H1 (cell line): ENCODE data around the gene ARHGEF1. TPM values are rescaled to one million over a fixed set of nuclear protein-coding genes. Genes with fewer than 3 reads are reported as not detected.

Experiments used
- CTCF ChIA-PET: fragments of 300-600 bp; sonication (Branson Sonifier 250); formaldehyde crosslinking; loops from one replicate; lab custom pipeline; 2021; ENCODE audit not compliant: partially characterized antibody; lab: Charles Lee
- POLR2A ChIA-PET: fragments of 300-600 bp; sonication (Branson Sonifier 250); formaldehyde crosslinking; loops from one replicate; lab custom pipeline; 2021; ENCODE audit warnings: inconsistent platforms; ENCODE audit not compliant: partially characterized antibody; lab: Charles Lee
- DNase-seq, 2 experiments: peaks; one replicate each; pipeline versions ENCODE4 v3.0.0 to v3.0.0-alpha.2; 2010 to 2022; ENCODE audit warnings: low spot score in 2 of 2, low read depth in 1 of 2, mixed read lengths in 1 of 2
- FAIRE-seq: peaks from 2 replicates; lab custom pipeline; 2011; peaks lifted over from hg19 to GRCh38; lab: Jason Lieb, UNC
- H2AFZ ChIP-seq: 2 replicates; pipeline ENCODE4 v1.8.1; 2012; ENCODE audit warnings: low read length, inconsistent platforms
- H2AK5ac ChIP-seq: 2 replicates; pipeline ENCODE4 v1.6.1; 2013; ENCODE audit warnings: low read depth, low read length
- H2BK120ac ChIP-seq: replicated peaks from 2 replicates; pipeline ENCODE3; 2013; ENCODE audit warnings: low read depth, low read length, inconsistent platforms
- H2BK12ac ChIP-seq: 2 replicates; pipeline ENCODE4 v1.6.1; 2013; ENCODE audit warnings: low read depth, low read length
- H2BK15ac ChIP-seq: 2 replicates; pipeline ENCODE4 v1.6.1; 2013; ENCODE audit warnings: low read length
- H2BK20ac ChIP-seq: 2 replicates; pipeline ENCODE4 v1.6.1; 2013; ENCODE audit warnings: low read length
- H2BK5ac ChIP-seq: 2 replicates; pipeline ENCODE4 v1.6.1; 2013; ENCODE audit warnings: low read depth, low read length
- H3K14ac ChIP-seq: 2 replicates; pipeline ENCODE4 v1.6.1; 2013; ENCODE audit warnings: inconsistent platforms; ENCODE audit not compliant: insufficient read length
- H3K18ac ChIP-seq: 2 replicates; pipeline ENCODE4 v1.6.1; 2013; ENCODE audit warnings: low read length; ENCODE audit errors: extremely low read depth
- H3K23ac ChIP-seq: 2 replicates; pipeline ENCODE4 v1.6.1; 2013; ENCODE audit warnings: inconsistent platforms; ENCODE audit not compliant: insufficient read length
- H3K23me2 ChIP-seq: 2 replicates; pipeline ENCODE4 v1.6.1; 2013; ENCODE audit warnings: low read depth, low read length
- H3K27ac ChIP-seq: 2 replicates; pipeline ENCODE4 v1.6.1; 2011; ENCODE audit warnings: low read depth, low read length, inconsistent platforms
- H3K27me3 ChIP-seq, 4 experiments: replicated peaks in 1 of 4; 1 replicate in 1 of 4; 2 replicates in 3 of 4; pipeline versions ENCODE4 v1.6.1 to v1.8.1; 2011 to 2013; ENCODE audit warnings: low read length in 3 of 4, mild to moderate bottlenecking in 3 of 4, inconsistent platforms in 2 of 4, mixed read lengths in 2 of 4, moderate library complexity in 1 of 4; ENCODE audit not compliant: control insufficient read depth in 3 of 4, insufficient read depth in 3 of 4; ENCODE audit errors: extremely low read depth in 1 of 4
- H3K36me3 ChIP-seq, 4 experiments: 2 replicates each; pipeline versions ENCODE4 v1.6.1 to v1.8.1; 2011 to 2013; ENCODE audit warnings: mild to moderate bottlenecking in 4 of 4, low read length in 3 of 4, moderate library complexity in 2 of 4, control low read depth in 1 of 4, inconsistent platforms in 1 of 4; ENCODE audit not compliant: insufficient read depth in 4 of 4, control insufficient read depth in 2 of 4
- H3K4ac ChIP-seq: replicated peaks from 2 replicates; pipeline ENCODE3; 2013; ENCODE audit warnings: low read length, low read depth, mixed read lengths, inconsistent platforms; ENCODE audit not compliant: insufficient read length
- H3K4me1 ChIP-seq, 4 experiments: replicated peaks in 1 of 4; 1 replicate in 1 of 4; 2 replicates in 3 of 4; pipeline versions ENCODE4 v1.6.1 to v1.8.1; 2011 to 2013; ENCODE audit warnings: low read length in 3 of 4, inconsistent platforms in 2 of 4, mixed read lengths in 1 of 4; ENCODE audit not compliant: insufficient read depth in 4 of 4, control insufficient read depth in 3 of 4
- H3K4me2 ChIP-seq, 2 experiments: 2 replicates each; pipeline versions ENCODE4 v1.6.1 to v1.8.1; 2011 to 2013; ENCODE audit warnings: low read depth in 2 of 2, low read length in 2 of 2, control low read depth in 1 of 2, inconsistent platforms in 1 of 2, mild to moderate bottlenecking in 1 of 2; ENCODE audit not compliant: insufficient read depth in 1 of 2
- H3K4me3 ChIP-seq, 4 experiments: fragments of 200-600, 300-600 bp in 1 of 4; sonication (generic), shearing (Covaris generic), sonication (Bioruptor Twin) in 1 of 4; 2 replicates each; pipeline versions ENCODE4 v1.5.1 to v1.8.1; 2011 to 2016; ENCODE audit warnings: low read length in 4 of 4, low read depth in 3 of 4, control low read depth in 2 of 4, inconsistent platforms in 2 of 4, mild to moderate bottlenecking in 2 of 4, mixed read lengths in 1 of 4, moderate library complexity in 1 of 4; ENCODE audit not compliant: insufficient read depth in 2 of 4; ENCODE audit errors: extremely low read depth in 1 of 4
- H3K56ac ChIP-seq: replicated peaks from 2 replicates; pipeline ENCODE3; 2013; ENCODE audit warnings: low read depth, mild to moderate bottlenecking, mixed read lengths, low read length, inconsistent platforms; ENCODE audit not compliant: insufficient read length
- H3K79me1 ChIP-seq: 2 replicates; pipeline ENCODE4 v1.6.1; 2013; ENCODE audit warnings: low read depth, low read length, control low read depth
- H3K79me2 ChIP-seq, 2 experiments: 2 replicates each; pipeline versions ENCODE4 v1.6.1 to v1.8.1; 2012 to 2013; ENCODE audit warnings: low read length in 2 of 2, mild to moderate bottlenecking in 2 of 2, inconsistent platforms in 1 of 2; ENCODE audit not compliant: insufficient read depth in 2 of 2, control insufficient read depth in 1 of 2
- H3K9ac ChIP-seq, 4 experiments: replicated peaks in 1 of 4; 1 replicate in 1 of 4; 2 replicates in 3 of 4; pipeline versions ENCODE4 v1.6.1 to v1.8.1; 2011 to 2013; ENCODE audit warnings: low read depth in 3 of 4, low read length in 3 of 4, control low read depth in 2 of 4, mild to moderate bottlenecking in 2 of 4, moderate library complexity in 2 of 4, inconsistent platforms in 1 of 4; ENCODE audit errors: extremely low read depth in 1 of 4
- H3K9me3 ChIP-seq, 2 experiments: 2 replicates each; pipeline versions ENCODE4 v1.6.1 to v1.8.1; 2012 to 2013; ENCODE audit warnings: mild to moderate bottlenecking in 2 of 2, moderate library complexity in 2 of 2, control low read depth in 1 of 2, inconsistent platforms in 1 of 2, low read depth in 1 of 2, low read length in 1 of 2, mixed read lengths in 1 of 2; ENCODE audit not compliant: insufficient read depth in 2 of 2
- H4K20me1 ChIP-seq, 2 experiments: replicated peaks in 1 of 2; 2 replicates each; pipeline versions ENCODE3 to v1.8.1; 2011 to 2013; ENCODE audit warnings: inconsistent platforms in 2 of 2, low read length in 2 of 2, mild to moderate bottlenecking in 1 of 2; ENCODE audit not compliant: insufficient read depth in 2 of 2, control insufficient read depth in 1 of 2
- H4K5ac ChIP-seq: 2 replicates; pipeline ENCODE4 v1.6.1; 2013; ENCODE audit warnings: low read length, low read depth, mixed read lengths, inconsistent platforms; ENCODE audit not compliant: insufficient read length
- H4K8ac ChIP-seq: 2 replicates; pipeline ENCODE4 v1.8.0; 2013; ENCODE audit warnings: mild to moderate bottlenecking, moderate library complexity, low read length, inconsistent platforms; ENCODE audit not compliant: insufficient read depth; ENCODE audit errors: extremely low read depth
- H4K91ac ChIP-seq: replicated peaks from 2 replicates; pipeline ENCODE3; 2013; ENCODE audit warnings: low read length, mixed read lengths, inconsistent platforms; ENCODE audit not compliant: insufficient read length
- CHD1 ChIP-seq: IDR thresholded peaks from 2 replicates; pipeline ENCODE4 v1.6.1; 2012; ENCODE audit warnings: low read depth, low read length, improper control_type of control experiment
- CHD2 ChIP-seq: IDR thresholded peaks from 2 replicates; pipeline ENCODE4 v1.6.1; 2012; ENCODE audit warnings: low read length, improper control_type of control experiment
- GABPA ChIP-seq: IDR thresholded peaks from 2 replicates; pipeline ENCODE4 v1.6.1; 2011; ENCODE audit warnings: mild to moderate bottlenecking, low read length, moderate library complexity, borderline replicate concordance; ENCODE audit not compliant: insufficient read depth
- HDAC6 ChIP-seq: IDR thresholded peaks from one replicate; pipeline ENCODE4 v1.7.1; 2012; ENCODE audit warnings: low read depth, mild to moderate bottlenecking, inconsistent platforms, low read length, moderate library complexity
- KDM4A ChIP-seq: IDR thresholded peaks from one replicate; pipeline ENCODE4 v1.7.1; 2012; ENCODE audit warnings: low read depth, mild to moderate bottlenecking, moderate library complexity, low read length, inconsistent platforms; ENCODE audit not compliant: severe bottlenecking
- MAX ChIP-seq: IDR thresholded peaks from 2 replicates; pipeline ENCODE4 v1.6.1; 2012; ENCODE audit warnings: inconsistent platforms
- NRF1 ChIP-seq: IDR thresholded peaks from 2 replicates; pipeline ENCODE4 v1.6.1; 2011; ENCODE audit warnings: mild to moderate bottlenecking, low read depth, low read length, improper control_type of control experiment
- RAD21 ChIP-seq, 2 experiments: IDR thresholded peaks in 1 of 2; conservative IDR thresholded peaks in 1 of 2; 2 replicates each; pipeline ENCODE4 v1.6.1; 2011; ENCODE audit warnings: low read depth in 2 of 2, low read length in 2 of 2, improper control_type of control experiment in 1 of 2, inconsistent platforms in 1 of 2, mild to moderate bottlenecking in 1 of 2, moderate library complexity in 1 of 2
- SIN3A ChIP-seq, 2 experiments: IDR thresholded peaks in 1 of 2; conservative IDR thresholded peaks in 1 of 2; 2 replicates each; pipeline ENCODE4 v1.6.1; 2011 to 2012; ENCODE audit warnings: low read length in 2 of 2, improper control_type of control experiment in 1 of 2, low read depth in 1 of 2, mild to moderate bottlenecking in 1 of 2
- SIX5 ChIP-seq: IDR thresholded peaks from 2 replicates; pipeline ENCODE4 v1.6.1; 2011; ENCODE audit warnings: mild to moderate bottlenecking, low read depth, low read length
- SP2 ChIP-seq: IDR thresholded peaks from 2 replicates; pipeline ENCODE4 v1.6.1; 2012; ENCODE audit warnings: mild to moderate bottlenecking, low read length, inconsistent platforms
- TEAD4 ChIP-seq: IDR thresholded peaks from 2 replicates; pipeline ENCODE4 v1.6.1; 2012; ENCODE audit warnings: low read depth, low read length, inconsistent platforms, mixed read lengths
- WGBS, 2 experiments: shearing (Covaris generic) in 1 of 2; methylation state at CpG; one replicate each; pipeline versions ENCODE4 v1.1.6 to v1.1.7; 2013 to 2015; ENCODE audit warnings: low lambda C conversion rate in 2 of 2, mixed read lengths in 2 of 2, inconsistent platforms in 1 of 2, low coverage in 1 of 2, missing lambda C conversion rate in 1 of 2; ENCODE audit not compliant: insufficient replicate concordance in 2 of 2, insufficient coverage in 1 of 2, insufficient read length in 1 of 2; ENCODE audit errors: extremely low coverage in 1 of 2, missing lambda C conversion rate in 1 of 2; 5-methylcytosine and 5-hydroxymethylcytosine counted together
- polyA plus RNA-seq, 7 experiments: library from polyadenylated mRNA; depleted of rRNA in 3 of 7; stranded (reverse) in 5 of 7; unstranded in 2 of 7; fragments of >200 nt in 5 of 7; fragments of 200-250 nt in 2 of 7; gene quantifications; 1 replicate in 5 of 7; 2 replicates in 1 of 7; 4 replicates in 1 of 7; pipeline versions ENCODE4 v1.2.1 to v1.2.3, GENCODE V29; 2011 to 2013; ENCODE audit warnings: missing spikeins in 2 of 7, mixed read lengths in 2 of 7
- total RNA-seq: library from RNA; stranded (reverse); fragmentation: NEBNext Ultra II Directional; extraction: Animal tissue kit (Norgen Biotek cat#: 25700); gene quantifications from 2 replicates; pipeline ENCODE4 v1.2.1, GENCODE V29; 2021

Gene ARHGEF1
- total and polyA plus RNA-seq, 2 of the 8 experiments (the other 6 are each of a cell fraction or from before 2014, with no cell fraction given): 23.0 to 49.0 TPM

- H3K4ac ChIP-seq: no peak overlapping the region
- no peak overlapping the region for H3K56ac ChIP-seq
- H2AK5ac ChIP-seq: no peak overlapping the region
- FAIRE-seq: no peak
- no peak overlapping the region for H3K18ac ChIP-seq
- H3K9ac ChIP-seq: no peak overlapping the region
- H2BK5ac ChIP-seq: no peak overlapping the region
- H2AFZ ChIP-seq: no peak overlapping the region
- H3K27me3 ChIP-seq: no peaks in the 10 kb centered on the region
- H3K27ac ChIP-seq: no peak overlapping the region
- TF ChIP-seq SIN3A (conservative IDR thresholded peaks at IDR 0.05 in 1 of 2, IDR thresholded peaks at IDR 0.05 in 1 of 2; ENCODE audit: low read depth in 1 of 2, low read length in 2 of 2) (no peak), KDM4A (no peak), HDAC6 (no peak), CHD1 (no peak), SIX5 (no peak), NRF1 (no peak), TEAD4 (no peak), RAD21 (IDR thresholded peaks at IDR 0.05 in 1 of 2, conservative IDR thresholded peaks at IDR 0.05 in 1 of 2; ENCODE audit: low read depth in 2 of 2, low read length in 2 of 2) (no peak), CHD2 (no peak), GABPA (no peak), SP2 (no peak), MAX (no peak)
- no peak overlapping the region for H3K14ac ChIP-seq
- ChIA-PET POLR2A (interaction anchor here (0.7 to 3.3 kb wide), 4 partner anchors 10 to 26 kb away, joined by 3 to 14 read pairs (median 6); no protein-coding TSS in a partner anchor), CTCF (interaction anchor here (0.7 to 2.5 kb wide), 5 partner anchors 10 to 335 kb away, joined by 3 to 11 read pairs (median 3); no protein-coding TSS in a partner anchor)
- H3K23me2 ChIP-seq: no peaks in the 10 kb centered on the region
- no peaks in the 10 kb centered on the region for H3K79me2 ChIP-seq
- 93% methylated on average over 14 of the region's 14 CpGs; no CpG with 5 or more reads in 1 of the 2 experiments for WGBS, 2 experiments
- H3K4me1 ChIP-seq: peaks cover 0 to 5% (median 1%) of the 10 kb centered on the region in 4 experiments; a peak in 1 of 7 replicates
- no peaks in the 10 kb centered on the region for H3K9me3 ChIP-seq
- no peak overlapping the region for H3K23ac ChIP-seq
- H3K4me3 ChIP-seq: no peak overlapping the region
- no peak overlapping the region for H2BK20ac ChIP-seq
- H4K91ac ChIP-seq: no peak overlapping the region
- H2BK12ac ChIP-seq: no peak overlapping the region
- H4K8ac ChIP-seq: no peak overlapping the region
- peaks cover 0 to 4% (median 1%) of the 10 kb centered on the region in 4 experiments; a peak in 4 of 8 replicates for H3K36me3 ChIP-seq
- no peaks in the 10 kb centered on the region for H3K79me1 ChIP-seq
- H4K5ac ChIP-seq: no peak overlapping the region
- no peak overlapping the region for H2BK120ac ChIP-seq
- DNase-seq: no peak
- H4K20me1 ChIP-seq: peaks cover 0 to 3% of the 10 kb centered on the region in 2 experiments
- H3K4me2 ChIP-seq: no peak overlapping the region
- H2BK15ac ChIP-seq: no peak overlapping the region
Observed at GRCh38 chr19:41894350-41894749, 11.4 kb downstream of the ARHGEF1 start.
